Measurements from ENCODE around the gene ZNF614. TPM values are rescaled to one million over a fixed set of nuclear protein-coding genes. Genes with fewer than 3 reads are reported as not detected.

Gene ZNF614
- polyA plus RNA-seq, 2 of the 4 experiments (the other 2 are of a cell fraction): 3.6 to 10.0 TPM

DNA sequence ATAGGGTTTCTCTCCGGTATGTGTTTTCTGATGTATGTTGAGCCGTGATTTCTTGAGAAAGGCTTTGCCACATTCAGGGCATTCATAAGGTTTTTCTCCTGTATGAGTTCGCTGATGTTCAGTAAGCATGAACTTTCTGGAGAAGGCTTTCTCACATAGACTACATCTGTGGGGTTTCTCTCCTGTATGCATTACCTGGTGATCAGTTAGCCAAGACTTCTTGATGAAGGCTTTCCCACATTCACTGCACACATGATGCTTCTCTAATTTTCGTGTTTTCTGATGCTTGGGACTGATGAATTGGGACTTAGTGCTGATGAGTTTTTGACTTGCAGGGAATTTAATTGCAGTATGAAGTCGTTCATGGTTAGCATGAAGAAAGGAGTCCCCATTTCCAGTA, 62.6 kb downstream of the ZNF614 start:
- Histone ChIP-seq H3K27ac (no peak overlapping the region), H3K4me2 (no peak overlapping the region), H3K9me3 (peaks cover 99% of the 10 kb centered on the region), H3K4me3 (no peak overlapping the region), H3K4me1 (no peaks in the 10 kb centered on the region)
- POLR2A ChIA-PET: no interaction called here
- DNase-seq (ENCODE audit: low read depth in 1 of 2, low spot score in 1 of 2): no peak
- CTCF ChIA-PET: no interaction called here
- no peak for ATAC-seq
- WGBS (ENCODE audit: missing lambda C conversion rate): 76% methylated on average over 5 of the region's 5 CpGs
- FAIRE-seq: no peak
- TF ChIP-seq RARB (CRISPR knock-in tag; IDR thresholded peaks at IDR 0.05) (no peak), EP300 (IDR thresholded peaks at IDR 0.05) (no peak), SREBF2 (IDR thresholded peaks at IDR 0.05) (no peak), CEBPB (IDR thresholded peaks at IDR 0.05) (no peak), ESRRA (IDR thresholded peaks at IDR 0.05; ENCODE audit: borderline replicate concordance, low read length) (no peak), EHF (CRISPR knock-in tag; IDR thresholded peaks at IDR 0.05) (no peak)

Other genes with a start within 250 kb of the ZNF614 start
- gene FPR3, start 233.2 kb downstream of the ZNF614 start, polyA plus RNA-seq (2011; rRNA removed): not detected in 2 replicates
- gene FPR3, start 233.2 kb downstream of the ZNF614 start, polyA plus RNA-seq (2017; fragmentation: RNase III; extraction: RNeasy Plus Mini Kit Qiagen cat#74134 plus additional on column Dnase treatment): not detected in 3 replicates
- gene ZNF577, start 140.4 kb downstream of the ZNF614 start, polyA plus RNA-seq (2011; rRNA removed): 0.17 and 0.30 TPM in 2 replicates
- 0.05 to 0.20 TPM (median 0.17 TPM) in 3 replicates for gene ZNF577, start 140.4 kb downstream of the ZNF614 start, polyA plus RNA-seq (2017; fragmentation: RNase III; extraction: RNeasy Plus Mini Kit Qiagen cat#74134 plus additional on column Dnase treatment)
- gene ZNF649, start 123.4 kb downstream of the ZNF614 start, polyA plus RNA-seq (2011; rRNA removed): 0.57 and 1.2 TPM in 2 replicates
- 0.31 to 0.63 TPM (median 0.56 TPM) in 3 replicates for gene ZNF649, start 123.4 kb downstream of the ZNF614 start, polyA plus RNA-seq (2017; fragmentation: RNase III; extraction: RNeasy Plus Mini Kit Qiagen cat#74134 plus additional on column Dnase treatment)
- gene ZNF613, start 100.9 kb downstream of the ZNF614 start, polyA plus RNA-seq (2011; rRNA removed): 2.6 and 3.9 TPM in 2 replicates
- 1.4 to 1.6 TPM (median 1.4 TPM) in 3 replicates for gene ZNF613, start 100.9 kb downstream of the ZNF614 start, polyA plus RNA-seq (2017; fragmentation: RNase III; extraction: RNeasy Plus Mini Kit Qiagen cat#74134 plus additional on column Dnase treatment)
- gene ZNF350, start 41.5 kb downstream of the ZNF614 start, polyA plus RNA-seq (2011; rRNA removed): 8.4 and 10.1 TPM in 2 replicates
- gene ZNF350, start 41.5 kb downstream of the ZNF614 start, polyA plus RNA-seq (2017; fragmentation: RNase III; extraction: RNeasy Plus Mini Kit Qiagen cat#74134 plus additional on column Dnase treatment): 5.8 to 8.2 TPM (median 6.0 TPM) in 3 replicates
- 9.4 and 9.9 TPM in 2 replicates for gene ZNF615, start 20.2 kb downstream of the ZNF614 start, polyA plus RNA-seq (2011; rRNA removed)
- gene ZNF615, start 20.2 kb downstream of the ZNF614 start, polyA plus RNA-seq (2017; fragmentation: RNase III; extraction: RNeasy Plus Mini Kit Qiagen cat#74134 plus additional on column Dnase treatment): 6.2 to 7.5 TPM (median 6.5 TPM) in 3 replicates
- gene ZNF432, start 20.5 kb upstream of the ZNF614 start, polyA plus RNA-seq (2011; rRNA removed): 2.6 and 3.8 TPM in 2 replicates
- gene ZNF432, start 20.5 kb upstream of the ZNF614 start, polyA plus RNA-seq (2017; fragmentation: RNase III; extraction: RNeasy Plus Mini Kit Qiagen cat#74134 plus additional on column Dnase treatment): 2.0 to 3.3 TPM (median 2.4 TPM) in 3 replicates
- gene ZNF841, start 67.4 kb upstream of the ZNF614 start, polyA plus RNA-seq (2011; rRNA removed): 4.9 and 5.3 TPM in 2 replicates
- gene ZNF841, start 67.4 kb upstream of the ZNF614 start, polyA plus RNA-seq (2017; fragmentation: RNase III; extraction: RNeasy Plus Mini Kit Qiagen cat#74134 plus additional on column Dnase treatment): 2.2 to 3.0 TPM (median 2.4 TPM) in 3 replicates
- gene ZNF616, start 111.6 kb upstream of the ZNF614 start, polyA plus RNA-seq (2011; rRNA removed): 1.8 and 1.9 TPM in 2 replicates
- gene ZNF616, start 111.6 kb upstream of the ZNF614 start, polyA plus RNA-seq (2017; fragmentation: RNase III; extraction: RNeasy Plus Mini Kit Qiagen cat#74134 plus additional on column Dnase treatment): 0.90 to 1.3 TPM (median 1.2 TPM) in 3 replicates
- gene ZNF836, start 143.2 kb upstream of the ZNF614 start, polyA plus RNA-seq (2011; rRNA removed): 0.83 and 0.85 TPM in 2 replicates
- gene ZNF836, start 143.2 kb upstream of the ZNF614 start, polyA plus RNA-seq (2017; fragmentation: RNase III; extraction: RNeasy Plus Mini Kit Qiagen cat#74134 plus additional on column Dnase treatment): 0.50 to 0.81 TPM (median 0.76 TPM) in 3 replicates
- gene PPP2R1A, start 161.7 kb upstream of the ZNF614 start, polyA plus RNA-seq (2011; rRNA removed): 145 and 201 TPM in 2 replicates
- gene PPP2R1A, start 161.7 kb upstream of the ZNF614 start, polyA plus RNA-seq (2017; fragmentation: RNase III; extraction: RNeasy Plus Mini Kit Qiagen cat#74134 plus additional on column Dnase treatment): 144 to 158 TPM (median 154 TPM) in 3 replicates
- gene ZNF766, start 241.2 kb upstream of the ZNF614 start, polyA plus RNA-seq (2011; rRNA removed): 19.3 and 21.9 TPM in 2 replicates
- gene ZNF766, start 241.2 kb upstream of the ZNF614 start, polyA plus RNA-seq (2017; fragmentation: RNase III; extraction: RNeasy Plus Mini Kit Qiagen cat#74134 plus additional on column Dnase treatment): 11.1 to 11.9 TPM (median 11.2 TPM) in 3 replicates